ENCODE measurements around the gene REEP1. TPM values are rescaled to one million over a fixed set of nuclear protein-coding genes. Genes with fewer than 3 reads are reported as not detected.

Gene REEP1
- total and polyA plus RNA-seq, 9 of the 15 experiments (the other 6 are each of a cell fraction or from before 2014, with no cell fraction given) = 0.11 to 0.67 (median 0.13) TPM

- no peaks in the 10 kb centered on the region for H3K9me1 ChIP-seq (ENCODE audit: control insufficient read depth, insufficient read depth, low read length)
- H2AFZ ChIP-seq (ENCODE audit: low read depth, low read length) = no peak overlapping the region
- no peak for DNase-seq (ENCODE audit: extremely low read depth in 1 of 4, low spot score in 3 of 4)
- H3K79me2 ChIP-seq (ENCODE audit: control insufficient read depth, insufficient read depth, low read length) = no peaks in the 10 kb centered on the region
- no peaks in the 10 kb centered on the region for H3K36me3 ChIP-seq (ENCODE audit: control insufficient read depth, insufficient read depth, low read length)
- H3K27ac ChIP-seq (ENCODE audit: extremely low read depth, low read depth, low read length) = no peak overlapping the region
- POLR2A ChIA-PET = no interaction called here
- ATAC-seq = no peak
- intact Hi-C loops (cut with micrococcal nuclease) (no loop called here), in situ Hi-C loops (cut with MboI) (no loop called here)
- H3K4me3 ChIP-seq = no peak overlapping the region
- no peaks in the 10 kb centered on the region; the same call in 1 of the 2 replicates for H3K9me3 ChIP-seq (replicated peaks; ENCODE audit: control insufficient read depth, insufficient read depth, low read depth, low read length)
- peaks cover 36 to 78% of the 10 kb centered on the region in 2 experiments for H3K27me3 ChIP-seq (ENCODE audit: control insufficient read depth in 2 of 2, insufficient read depth in 2 of 2, low read length in 2 of 2)
- 3% methylated on average over 14 of the region's 14 CpGs for WGBS (ENCODE audit: insufficient coverage, low coverage, missing lambda C conversion rate)
- no peak overlapping the region for H3K9ac ChIP-seq (ENCODE audit: insufficient read depth in 1 of 2, low read depth in 2 of 2, low read length in 2 of 2)
- H3K4me1 ChIP-seq (replicated peaks in 1 of 2; ENCODE audit: control insufficient read depth in 2 of 2, insufficient read depth in 2 of 2, low read length in 2 of 2) = no peaks in the 10 kb centered on the region
- H3K4me2 ChIP-seq (ENCODE audit: insufficient read depth, low read length) = no peak overlapping the region
- no TSS peak for BruUV-seq (replicated peaks)
- CTCF ChIA-PET (ENCODE audit: low intra/inter-chr PET ratio) = no interaction called here
- FAIRE-seq = no peak
- 0 out of 2 replicates have a peak, but pooled peaks cover 3% of the 10 kb centered on the region for H4K20me1 ChIP-seq (replicated peaks; ENCODE audit: control insufficient read depth, insufficient read depth, low read length)
- TF ChIP-seq ZFP91 (CRISPR knock-in tag; IDR thresholded peaks at IDR 0.05) (no peak), MED1 (CRISPR knock-in tag; IDR thresholded peaks at IDR 0.05; ENCODE audit: borderline replicate concordance) (no peak), ELF2 (CRISPR knock-in tag; IDR thresholded peaks at IDR 0.05) (no peak), MYBL2 (IDR thresholded peaks at IDR 0.05; ENCODE audit: low read depth) (no peak), MYBL2 (CRISPR knock-in tag; IDR thresholded peaks at IDR 0.05; ENCODE audit: borderline replicate concordance) (no peak), GTF2E2 (tag; IDR thresholded peaks at IDR 0.05) (no peak), CHD7 (IDR thresholded peaks at IDR 0.05; ENCODE audit: low read depth, low read length) (no peak), ZNF384 (IDR thresholded peaks at IDR 0.05; ENCODE audit: low read depth, low read length) (no peak), ZNF668 (CRISPR knock-in tag; IDR thresholded peaks at IDR 0.05) (no peak), CREBBP (IDR thresholded peaks at IDR 0.05; ENCODE audit: low read depth, low read length) (no peak)
These were observed 56.2 kb downstream of the REEP1 start for GRCh38 chr2:86281066-86281700.
